Stimulated activated CD4-positive, alpha-beta T cell treated with anti-CD3 and anti-CD28 coated beads, Interleukin-1b, Interleukin-23, amount 100 ng/mL, for 24 hours (primary cell): ENCODE results near the gene RIN3.

ENCODE experiments used
- DNase-seq, 4 experiments: peaks; one replicate each; pipeline ENCODE4 v3.0.0-alpha.2; 2020; ENCODE audit warnings: low read depth in 4 of 4, low spot score in 1 of 4

RIN3 gene

DNA sequence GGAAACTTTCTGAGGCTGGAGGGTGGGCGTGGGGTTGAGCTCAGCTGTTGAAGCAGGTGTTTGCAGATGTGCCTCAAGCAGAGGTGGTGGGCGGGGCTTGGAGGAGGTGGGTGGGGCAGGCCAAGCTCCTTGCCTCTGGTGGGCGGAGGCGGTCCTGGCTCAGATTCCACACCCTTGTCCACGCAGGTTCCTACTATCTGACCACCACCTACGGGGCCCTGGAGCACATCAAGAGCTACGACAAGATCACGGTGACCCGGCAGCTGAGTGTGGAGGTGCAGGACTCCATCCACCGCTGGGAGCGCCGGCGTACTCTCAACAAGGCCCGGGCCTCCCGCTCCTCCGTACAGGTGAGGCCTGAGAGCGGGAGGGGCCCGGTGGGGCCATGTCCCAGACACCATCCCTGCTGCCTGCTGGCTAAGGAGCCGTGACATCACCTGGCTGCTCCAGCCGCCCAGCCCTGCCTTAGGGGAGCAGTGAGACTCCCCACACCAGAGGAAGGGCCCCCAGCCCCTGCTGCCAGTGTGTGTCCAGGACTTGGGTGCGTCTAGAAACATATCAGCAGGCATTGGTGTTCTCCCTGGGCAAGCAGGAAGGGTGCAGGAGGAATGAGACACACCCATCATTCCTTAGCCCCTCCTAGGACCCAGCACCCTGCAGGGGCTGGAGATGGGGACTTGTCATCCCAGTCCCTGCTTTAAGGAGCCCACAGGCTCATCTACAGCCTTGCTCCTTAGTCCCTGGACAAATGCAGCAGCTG lies 171.4 kb downstream of the RIN3 start:
- DNase-seq = no peak

DNA sequence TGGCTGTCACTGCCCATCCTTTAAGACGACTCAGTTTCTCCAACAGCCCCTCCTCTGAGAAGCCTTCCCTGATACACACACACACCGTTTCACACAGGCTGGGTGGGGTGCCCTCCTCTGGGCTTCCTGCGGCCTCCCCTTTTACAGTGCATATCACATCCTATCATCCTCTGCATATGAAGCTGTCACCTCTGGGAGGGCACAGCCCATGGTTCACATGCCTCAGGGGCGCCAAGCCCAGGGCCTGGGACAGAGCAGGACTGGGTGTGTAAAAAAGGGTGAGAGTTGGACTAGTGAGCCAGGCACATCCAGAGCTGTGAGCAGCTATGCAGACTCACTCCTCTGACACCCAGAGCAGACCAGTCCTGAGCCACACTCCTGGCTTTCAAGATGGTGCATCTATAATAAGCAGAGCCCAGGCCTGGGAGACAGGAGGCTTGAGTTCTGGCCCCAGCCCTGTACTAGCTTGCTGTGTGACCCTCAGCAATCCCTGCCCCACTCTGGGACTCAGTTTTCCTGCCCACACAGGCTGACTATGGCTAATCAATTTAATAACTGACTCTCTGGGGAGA lies 172.3 kb downstream of the RIN3 start:
- no peak for DNase-seq

DNA sequence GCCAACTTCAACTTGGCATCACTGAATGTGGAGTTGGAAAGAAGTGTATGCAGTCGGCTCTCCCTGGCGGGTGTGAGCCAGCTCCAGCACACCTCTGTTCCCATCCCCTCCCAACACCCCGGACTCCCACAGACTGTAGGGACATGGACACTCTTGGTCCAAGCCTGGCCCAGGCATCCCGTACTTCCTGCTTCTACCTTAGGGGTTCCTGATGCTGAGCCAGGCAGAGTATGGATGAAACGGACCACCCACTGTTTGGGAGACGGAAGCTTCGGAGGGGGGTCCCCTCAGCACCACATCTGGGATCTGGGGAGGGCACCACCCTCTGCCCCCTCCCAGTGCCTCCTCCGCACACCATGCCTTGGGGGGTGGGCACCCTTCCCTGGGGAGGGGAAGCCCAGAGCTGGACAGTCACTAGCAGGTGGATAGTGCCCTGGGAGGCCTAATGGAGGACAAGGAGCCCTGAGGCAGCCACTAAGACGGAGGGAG lies 172.9 kb downstream of the RIN3 start:
- DNase-seq = no peak

DNA sequence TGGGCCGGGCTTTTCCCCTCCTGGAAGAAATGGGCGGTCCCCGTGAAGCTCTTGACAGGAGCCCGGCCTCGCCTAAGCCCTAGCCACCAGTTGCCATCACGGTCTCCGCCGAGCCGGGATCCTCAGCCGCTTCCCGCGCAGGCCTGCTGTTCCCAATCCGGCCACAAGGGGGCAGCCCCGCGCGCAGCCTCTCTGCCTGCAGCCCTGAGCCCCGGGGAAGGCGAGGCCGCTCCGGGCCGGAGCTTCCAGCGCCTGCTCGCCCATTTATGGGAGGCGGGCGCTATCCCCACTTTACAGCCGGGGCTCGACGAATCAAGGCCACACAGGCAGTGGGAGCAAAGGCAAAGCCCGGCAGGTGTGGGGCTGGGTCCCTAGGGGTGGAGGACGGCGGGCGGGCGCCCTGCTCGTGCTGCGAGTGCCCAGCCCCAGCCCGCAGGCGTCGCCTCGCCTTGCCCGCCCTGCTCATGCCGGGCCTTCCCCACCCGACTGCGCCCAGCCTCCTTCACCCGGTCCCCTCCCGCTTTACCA lies 173.4 kb downstream of the RIN3 start:
- peak; percentile 25 to 71 (median 38) for DNase-seq

DNA sequence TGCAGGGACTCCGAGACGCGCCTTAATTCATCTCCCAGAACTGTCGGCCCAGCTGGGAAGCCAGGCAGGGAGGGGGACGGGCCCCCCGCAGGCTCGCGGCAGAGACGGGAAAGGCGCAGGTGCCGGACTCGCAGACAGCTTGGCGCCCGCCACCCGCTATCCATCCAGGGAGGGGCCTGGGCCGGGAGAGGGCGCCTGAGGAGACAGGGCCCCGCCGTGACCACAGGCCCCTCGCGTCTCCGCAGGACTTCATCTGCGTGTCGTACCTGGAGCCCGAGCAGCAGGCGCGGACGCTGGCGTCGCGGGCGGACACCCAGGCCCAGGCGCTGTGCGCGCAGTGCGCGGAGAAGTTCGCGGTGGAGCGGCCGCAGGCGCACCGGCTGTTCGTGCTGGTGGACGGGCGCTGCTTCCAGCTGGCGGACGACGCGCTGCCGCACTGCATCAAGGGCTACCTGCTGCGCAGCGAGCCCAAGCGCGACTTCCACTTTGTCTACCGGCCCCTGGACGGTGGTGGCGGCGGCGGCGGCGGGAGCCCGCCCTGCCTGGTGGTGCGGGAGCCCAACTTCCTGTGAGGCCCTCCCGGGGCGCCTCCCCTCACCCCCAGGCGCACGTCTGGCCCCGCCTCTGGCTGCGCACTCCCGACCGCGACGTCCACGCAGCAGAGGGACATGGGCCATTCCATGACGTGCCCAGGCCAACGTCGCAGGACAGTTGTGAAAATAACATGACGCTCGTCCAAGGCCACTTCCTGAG lies 174.3 kb downstream of the RIN3 start:
- no peak for DNase-seq

DNA sequence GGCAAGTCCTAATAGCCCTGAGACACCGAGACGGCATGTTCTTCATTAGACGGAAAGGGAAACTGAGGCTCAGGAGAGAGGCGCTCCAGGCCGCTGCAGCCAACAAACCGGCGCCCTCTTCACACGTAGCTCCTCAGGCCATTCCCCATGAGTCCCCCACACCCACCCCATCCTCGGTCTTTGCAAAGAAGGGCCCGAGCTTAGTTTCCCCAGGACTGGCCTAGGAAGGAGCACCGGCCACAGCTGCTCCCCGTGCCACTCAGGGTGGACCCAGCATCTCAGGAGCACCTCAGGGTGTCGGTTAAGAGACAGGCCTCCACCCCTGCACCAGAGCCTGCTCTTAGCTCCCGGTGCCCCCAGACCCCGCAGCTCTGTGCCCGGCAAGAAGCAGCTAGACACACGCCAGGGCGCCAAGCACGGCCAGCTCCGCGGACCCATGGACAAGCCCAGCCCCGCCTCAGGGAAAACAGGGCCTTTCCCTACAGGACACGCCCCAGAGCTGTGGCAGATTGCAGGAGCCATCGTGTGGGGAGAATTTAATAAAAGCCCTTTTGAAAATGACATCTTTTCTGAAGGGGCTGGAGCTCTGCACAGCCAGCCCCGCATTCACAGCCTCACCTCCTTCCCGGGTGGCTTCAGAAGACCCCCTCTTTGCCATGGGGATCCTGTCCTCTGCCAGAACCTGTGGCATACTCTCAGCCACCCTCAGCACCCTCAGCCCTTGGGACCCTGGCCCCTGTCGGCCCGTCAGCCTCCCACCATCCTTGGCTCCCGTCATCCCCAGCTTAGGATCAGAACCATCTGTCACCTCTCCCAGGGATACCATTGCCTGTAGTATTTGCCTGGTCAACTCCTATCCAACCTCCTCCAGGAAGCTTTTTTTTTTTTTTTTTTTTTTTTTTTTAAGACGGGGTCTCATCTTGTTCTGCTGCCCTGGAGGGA lies 175.1 kb downstream of the RIN3 start:
- no peak for DNase-seq

DNA sequence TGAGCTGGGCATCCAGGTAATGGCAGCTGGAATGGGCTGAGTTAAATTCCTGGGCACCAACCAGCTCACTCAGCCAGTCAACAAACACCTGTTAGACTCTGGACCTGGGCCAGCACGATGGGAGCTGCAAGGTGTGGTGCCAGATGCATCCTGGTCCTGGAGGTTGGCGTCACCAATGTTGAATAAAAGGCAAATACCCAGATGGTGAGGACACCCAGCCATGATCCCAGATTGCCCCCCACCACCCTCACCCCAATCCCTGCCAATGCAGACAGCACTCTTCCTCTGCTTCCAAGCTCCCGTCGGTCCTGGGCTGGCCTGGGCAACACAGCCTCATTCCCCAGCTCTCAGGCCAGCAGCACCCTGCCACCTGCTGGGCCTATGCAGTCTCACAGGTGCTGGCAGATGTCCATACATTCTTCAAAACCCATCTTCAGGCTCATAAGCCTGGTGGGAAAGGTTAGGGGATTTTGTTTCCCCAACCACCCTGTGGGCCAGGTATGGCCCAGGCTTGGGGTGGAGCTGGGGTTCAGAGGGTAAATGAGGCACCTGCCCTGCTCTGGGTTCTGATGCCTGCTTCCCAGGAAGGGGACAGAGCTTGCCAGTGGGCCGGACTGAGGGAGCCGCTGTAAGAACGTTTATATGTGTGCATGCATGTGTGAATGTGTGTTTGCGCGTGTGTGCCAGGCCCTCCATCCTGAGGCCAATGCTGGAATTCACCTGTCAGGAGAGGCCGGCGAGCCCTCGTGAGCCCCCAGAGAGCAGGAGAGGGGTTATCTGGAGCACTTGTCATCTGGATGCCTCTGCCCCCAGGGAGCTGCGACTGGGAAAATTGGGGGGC lies 176.8 kb downstream of the RIN3 start:
- no peak for DNase-seq

DNA sequence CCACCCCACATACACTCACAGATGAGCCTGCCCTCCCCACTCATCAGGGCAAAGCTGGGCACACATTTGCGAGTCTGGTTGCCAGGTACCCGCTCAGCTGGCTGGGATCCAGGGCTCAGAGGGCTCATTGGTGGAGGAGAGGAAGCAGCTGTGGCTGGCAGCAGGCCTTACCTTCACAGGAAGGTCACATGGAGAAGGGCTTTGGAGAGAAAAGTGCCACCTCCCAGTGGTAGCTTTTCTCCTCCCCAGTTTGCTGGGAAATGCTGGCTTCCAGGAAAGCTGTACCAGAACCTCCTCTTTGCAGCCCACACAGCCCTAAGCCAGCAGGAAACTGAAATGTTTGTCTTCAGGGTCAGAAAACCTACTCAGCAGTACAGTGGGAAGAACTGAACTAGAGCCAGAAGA lies 179.2 kb downstream of the RIN3 start:
- DNase-seq = no peak

DNA sequence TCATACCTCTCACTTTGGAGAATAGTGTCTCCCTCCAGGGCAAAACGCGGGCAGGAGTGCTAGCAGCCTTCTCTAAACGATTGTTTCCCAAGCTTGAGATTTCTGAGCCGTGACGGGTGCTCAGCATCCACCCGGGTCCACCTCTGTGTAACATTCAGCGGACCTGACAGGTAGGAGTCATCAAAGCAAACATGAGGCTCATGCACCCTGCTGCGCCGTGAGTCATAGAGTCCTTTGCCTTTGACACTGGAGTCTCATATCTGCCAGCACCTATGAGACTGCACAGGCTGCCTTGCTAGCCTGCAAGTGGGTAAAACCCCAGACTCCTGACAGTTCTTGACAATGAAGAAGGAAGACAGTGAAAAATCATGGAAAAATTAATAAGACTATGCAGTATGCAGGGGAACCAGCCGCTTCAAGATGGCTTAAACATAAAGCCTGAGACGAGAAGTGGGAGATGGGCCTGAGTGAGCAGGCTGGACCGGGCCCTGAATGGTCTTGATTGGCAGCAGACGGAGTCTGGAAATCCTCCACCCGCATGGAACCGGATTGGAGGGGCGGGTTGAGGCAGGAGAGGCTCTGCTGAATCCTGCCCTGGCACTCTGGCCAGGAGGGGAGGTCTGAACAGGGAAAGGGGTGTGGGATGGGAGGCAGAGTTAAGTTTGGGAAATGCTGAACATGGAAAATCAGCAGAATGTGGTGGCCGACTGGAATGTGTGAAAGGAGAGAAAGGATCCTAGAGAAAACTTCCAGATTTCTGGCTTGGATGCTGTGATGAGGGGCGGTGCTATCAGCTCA lies 180.6 kb downstream of the RIN3 start:
- no peak for DNase-seq

DNA sequence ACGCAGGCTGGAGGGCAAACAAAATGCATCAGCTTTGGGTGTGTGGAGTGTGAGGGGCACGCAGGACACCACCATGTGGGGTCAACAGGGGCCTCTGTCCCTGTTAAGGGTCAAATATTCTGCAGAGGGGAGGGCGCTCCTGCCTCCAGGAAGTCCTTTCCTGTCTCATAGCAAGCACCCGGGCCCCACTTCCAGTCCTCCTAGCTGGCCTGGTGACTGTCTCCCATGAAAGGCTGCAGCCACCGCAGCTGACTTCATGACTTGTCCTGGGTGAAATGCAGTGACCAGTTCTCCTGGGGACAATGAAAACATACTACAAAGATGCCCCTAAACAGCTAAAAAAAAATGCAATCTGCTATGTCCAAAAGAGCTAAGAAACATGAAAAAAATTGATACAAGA lies 181.2 kb downstream of the RIN3 start:
- no peak for DNase-seq

DNA sequence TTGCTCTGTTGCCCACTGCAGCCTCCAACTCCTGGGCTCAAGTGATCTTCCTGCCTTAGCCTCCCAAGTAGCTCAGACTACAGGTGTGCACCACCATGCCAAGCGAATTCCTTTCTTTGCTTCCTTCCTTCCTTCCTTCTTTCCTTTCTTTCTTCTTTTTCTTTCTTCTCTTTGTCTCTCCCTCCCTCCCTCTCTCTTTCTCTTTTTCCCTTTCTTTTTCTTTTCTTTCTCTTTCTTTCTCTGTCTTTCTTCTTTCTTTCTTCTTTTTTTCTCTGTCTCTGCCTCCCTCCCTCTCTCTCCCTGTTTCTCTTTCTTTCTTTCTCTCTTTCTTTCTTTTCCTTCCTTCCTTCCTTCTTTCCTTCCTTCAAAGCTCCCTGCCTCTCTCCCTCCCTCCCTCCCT lies 182.0 kb downstream of the RIN3 start:
- no peak for DNase-seq

DNA sequence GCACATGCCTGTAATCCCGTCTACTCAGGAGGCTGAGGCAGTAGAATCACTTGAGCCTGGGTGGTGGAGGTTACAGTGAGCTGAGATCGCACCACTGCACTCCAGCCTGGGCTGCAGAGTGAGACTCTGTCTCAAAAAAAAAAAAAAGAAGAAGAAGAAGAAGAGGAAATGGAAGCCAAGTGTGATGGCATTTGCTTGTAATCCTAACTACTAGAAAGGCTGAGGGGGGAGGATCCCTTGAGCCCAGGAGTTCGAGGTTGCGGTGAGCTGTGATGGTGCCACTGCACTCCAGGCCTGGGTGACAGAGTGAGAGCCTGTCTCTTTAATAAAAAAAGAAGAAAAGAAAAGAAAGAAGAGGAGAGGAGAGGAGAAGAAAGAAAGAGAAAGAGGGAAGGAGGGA lies 182.8 kb downstream of the RIN3 start:
- no peak for DNase-seq

DNA sequence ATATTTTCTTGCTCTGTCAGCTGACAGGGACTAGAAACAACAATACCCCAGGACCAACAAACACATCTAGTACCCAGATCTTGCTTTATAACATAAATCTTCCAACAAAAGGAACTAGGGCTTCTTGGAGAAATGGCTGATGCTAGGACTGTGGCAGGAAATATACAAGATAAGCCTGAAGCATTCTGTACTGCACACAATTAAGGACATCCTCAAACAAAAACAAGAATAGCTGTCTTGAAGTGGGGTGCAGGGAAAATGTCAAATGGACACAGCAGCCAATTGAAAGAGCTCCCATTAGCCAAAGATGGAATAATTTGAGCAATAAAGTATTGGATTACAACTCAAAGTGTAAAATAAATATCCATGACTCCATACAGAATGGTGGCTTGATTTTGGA lies 184.8 kb downstream of the RIN3 start:
- no peak for DNase-seq

DNA sequence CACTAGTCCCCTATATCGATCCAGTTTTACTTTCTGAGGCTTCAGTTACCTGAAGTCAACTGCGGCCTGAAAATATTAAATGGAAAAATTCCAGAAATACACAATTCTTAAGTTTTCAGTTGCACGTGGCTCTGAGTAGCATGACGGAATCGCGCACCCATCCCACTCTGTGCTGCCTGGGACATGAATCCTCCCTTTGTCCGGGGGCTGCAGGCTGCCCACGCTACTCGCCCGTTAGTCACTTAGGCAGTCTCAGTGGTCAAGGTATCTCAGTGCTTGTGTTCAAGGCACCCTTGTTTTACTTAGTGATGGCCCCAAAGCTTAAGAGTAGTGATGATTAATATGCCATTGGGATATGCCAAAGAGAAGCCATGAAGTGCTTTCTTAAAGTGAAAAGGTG lies 188.2 kb downstream of the RIN3 start:
- DNase-seq = no peak

DNA sequence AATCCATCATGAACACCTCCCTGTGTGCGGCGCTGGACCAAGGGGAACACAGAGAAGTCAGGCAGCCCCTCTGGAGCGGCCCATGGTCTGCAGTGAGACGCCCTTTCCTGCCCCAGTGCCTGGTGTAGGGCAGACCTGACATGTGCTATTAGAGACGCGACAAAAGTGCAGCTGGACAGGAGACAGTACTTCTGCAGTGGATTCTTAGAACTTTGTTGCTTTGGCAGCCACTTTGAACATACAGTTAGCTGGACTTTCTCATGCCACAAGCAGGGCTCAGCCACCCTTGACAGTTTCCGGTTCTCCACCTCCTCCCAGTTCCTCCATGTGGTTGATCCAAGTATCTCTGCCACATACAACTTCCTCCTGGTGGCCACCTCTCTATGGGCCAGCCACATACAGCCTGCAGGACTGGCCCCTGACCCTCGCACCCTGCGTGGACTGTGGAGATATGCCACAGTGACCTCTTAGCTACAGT lies 188.9 kb downstream of the RIN3 start:
- DNase-seq = no peak

DNA sequence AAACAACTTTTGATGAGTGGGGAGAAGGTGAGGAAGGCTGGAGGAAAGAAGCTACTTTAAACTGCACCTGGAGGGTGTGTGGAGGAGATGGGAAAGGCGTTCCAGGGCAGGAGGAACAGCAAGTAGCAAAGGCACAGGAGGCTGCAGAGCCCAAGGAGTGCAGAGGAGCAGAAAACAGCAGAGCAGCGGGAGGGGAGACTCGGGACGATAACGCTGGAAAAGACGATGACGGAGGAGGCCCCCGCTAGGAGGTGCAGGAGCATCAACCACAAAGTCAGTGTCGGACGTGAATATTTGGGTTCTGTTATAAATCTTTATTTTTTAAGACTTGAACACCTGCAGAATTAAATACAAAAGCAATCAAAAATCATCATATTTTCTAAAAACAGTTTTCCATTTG lies 189.9 kb downstream of the RIN3 start:
- DNase-seq = no peak

DNA sequence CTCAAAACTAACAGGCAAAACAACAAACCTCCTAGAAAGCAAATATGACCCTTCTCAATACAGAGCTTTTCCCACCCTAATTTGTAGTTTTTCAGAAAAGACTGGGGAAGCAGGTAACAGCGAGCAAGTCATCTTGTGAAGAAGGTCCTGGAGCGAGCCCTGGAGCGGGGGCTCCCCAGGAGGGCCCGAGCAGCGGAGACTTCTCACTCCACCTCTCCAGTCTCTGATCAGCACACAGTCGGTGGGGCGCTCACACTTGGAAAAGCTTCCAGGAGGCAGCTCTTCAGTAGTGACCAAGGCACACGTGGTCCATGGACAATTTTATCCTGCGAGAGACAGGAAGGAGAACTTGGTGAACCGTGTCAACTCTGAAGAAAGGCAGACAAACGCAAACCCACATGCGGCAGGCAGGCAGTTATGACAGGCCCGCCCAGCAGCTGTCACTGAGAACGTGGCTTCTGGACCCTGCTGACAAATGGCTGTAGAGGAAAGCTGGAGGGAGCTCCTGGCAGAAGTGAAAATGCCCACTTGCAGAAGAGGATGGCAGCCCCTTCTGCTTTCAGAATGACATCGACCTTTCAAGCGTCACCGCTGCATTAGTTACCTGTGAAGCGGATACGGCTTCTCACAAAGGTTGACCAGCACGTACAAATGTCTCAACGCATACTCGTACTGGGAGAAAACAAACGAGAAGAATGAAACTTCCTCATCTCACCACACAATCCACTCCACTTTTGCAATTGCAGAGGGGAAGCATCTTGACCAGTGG lies 190.6 kb downstream of the RIN3 start:
- no peak for DNase-seq

DNA sequence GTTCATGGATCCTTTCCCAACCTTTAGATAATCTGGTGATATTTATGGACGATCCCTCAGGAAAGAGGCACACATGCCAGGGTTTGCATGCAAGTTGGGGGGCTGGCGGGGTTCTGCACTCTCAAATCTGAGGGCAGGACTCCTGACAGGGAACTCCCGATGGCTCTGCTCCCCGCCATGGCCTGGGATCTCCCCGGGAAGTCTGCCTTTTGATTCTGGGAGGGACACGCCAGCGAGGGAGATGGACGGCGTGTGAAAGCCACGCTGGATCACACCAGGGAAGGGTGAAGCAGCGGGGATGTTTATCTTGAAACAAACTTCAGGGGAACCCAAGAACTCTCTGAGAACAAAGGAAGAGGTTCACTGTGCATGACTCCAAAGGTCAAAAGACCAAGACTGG lies 191.2 kb downstream of the RIN3 start:
- DNase-seq = no peak
